Umbilical cord (tissue), 2 donors: ENCODE results near the gene GGA3. TPM values are rescaled to one million over a fixed set of nuclear protein-coding genes. Genes with fewer than 3 reads are reported as not detected.
"Not testable (repeated sequence)": the region's sequence is repeated elsewhere in the genome, so short reads cannot be mapped to it uniquely, and the experiment has no call there.

Experiments
- DNase-seq: peaks from one replicate; pipeline ENCODE4 v3.0.0-alpha.2; 2015; ENCODE audit warnings: low spot score
- total RNA-seq: library from RNA; depleted of rRNA; stranded (reverse); fragments of >200 nt; gene quantifications from one replicate; pipeline ENCODE4 v1.2.3, GENCODE V29; 2014; ENCODE audit warnings: low replicate concordance; ENCODE audit not compliant: insufficient read depth

The GGA3 gene
- total RNA-seq, 1 donor from 2014 or later, result 33.7 TPM

DNA sequence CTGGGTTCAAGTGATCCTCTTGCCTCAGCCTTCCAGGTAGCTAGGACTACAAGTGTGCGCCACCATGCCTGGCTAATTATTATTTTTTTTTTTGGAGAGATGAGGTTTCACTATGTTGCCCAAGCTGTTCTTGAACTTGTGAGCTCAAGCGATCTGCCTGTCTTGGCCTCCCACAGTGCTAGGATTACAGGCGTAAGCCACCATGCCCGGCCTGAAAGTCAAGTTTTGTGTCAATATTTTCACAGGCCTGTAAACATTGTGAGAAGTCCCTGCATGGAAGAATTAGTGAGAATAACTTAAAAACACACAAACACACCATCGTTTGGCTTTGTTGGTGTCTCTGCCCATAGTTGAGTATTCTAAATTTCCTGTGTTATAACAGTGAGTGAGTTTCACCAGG, 33.7 kb downstream of the GGA3 start:
- DNase-seq, result no peak

- no peak for DNase-seq
Observed at GRCh38 chr17:75225016-75225415, 36.4 kb downstream of the GGA3 start.

DNA sequence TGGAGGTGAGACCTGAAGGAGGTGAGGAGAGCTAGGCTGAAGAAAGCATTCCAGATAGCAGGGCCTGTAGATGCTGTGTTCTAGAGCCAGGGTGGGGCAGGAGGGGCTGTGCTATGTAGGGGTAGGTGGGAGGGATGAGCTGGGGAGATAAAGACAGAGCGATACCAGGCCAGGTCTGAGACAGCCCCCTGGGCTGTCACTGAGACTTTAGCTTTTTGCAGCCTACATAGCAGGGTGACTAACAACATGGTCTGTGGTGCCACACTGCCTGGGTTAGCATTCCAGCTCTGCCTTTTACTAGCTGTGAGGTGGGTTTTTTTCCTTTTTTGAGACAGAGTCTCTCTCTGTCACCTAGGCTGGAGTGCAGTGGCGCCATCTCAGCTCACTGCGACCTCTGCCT, 41.6 kb downstream of the GGA3 start:
- no peak for DNase-seq

DNA sequence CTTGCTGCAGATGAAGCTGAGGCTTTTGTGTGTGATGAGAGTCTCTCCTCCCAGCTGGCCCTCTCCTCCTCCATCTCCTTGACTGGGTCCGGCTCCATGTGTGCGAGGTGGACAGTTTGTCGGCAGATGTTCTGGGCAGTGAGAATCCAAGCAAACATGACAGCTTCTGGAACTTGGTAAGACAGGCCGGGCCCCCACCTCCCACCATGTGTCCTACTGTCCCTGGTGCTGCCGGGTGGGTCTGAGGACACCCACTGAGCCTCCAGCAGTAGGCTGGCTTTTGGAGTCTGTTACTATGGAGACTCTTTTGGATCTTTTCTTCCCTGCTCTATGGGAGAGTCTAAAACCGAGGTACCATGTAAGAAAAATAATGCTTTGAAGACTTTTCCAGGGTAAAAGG, 43.3 kb downstream of the GGA3 start:
- no peak for DNase-seq

- no peak for DNase-seq
Observed at GRCh38 chr17:75209061-75209460, 52.3 kb downstream of the GGA3 start.

DNA sequence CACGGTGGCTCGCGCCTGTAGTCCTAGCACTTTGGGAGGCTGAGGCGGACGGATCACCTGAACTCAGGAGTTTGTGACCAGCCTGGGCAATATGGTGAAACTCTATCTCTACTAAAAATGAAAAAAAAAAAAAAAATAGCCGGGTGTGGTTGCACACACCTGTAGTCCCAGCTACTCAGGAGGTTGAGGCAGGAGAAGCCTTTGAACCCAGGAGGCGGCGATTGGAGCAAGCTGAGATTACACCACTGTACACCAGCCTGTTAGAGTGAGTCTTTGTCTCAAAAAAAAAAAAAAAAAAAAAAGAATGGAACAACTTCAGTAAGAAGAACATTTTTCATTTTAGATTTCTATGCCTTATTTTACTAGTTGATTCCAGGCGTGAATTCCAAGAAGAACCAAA, 53.2 kb downstream of the GGA3 start:
- no peak for DNase-seq

GRCh38 chr17:75207760-75208159, 53.6 kb downstream of the GGA3 start:
- no peak for DNase-seq

- not testable (repeated sequence) for DNase-seq
Observed at GRCh38 chr17:75207050-75207407, 54.4 kb downstream of the GGA3 start.

DNA sequence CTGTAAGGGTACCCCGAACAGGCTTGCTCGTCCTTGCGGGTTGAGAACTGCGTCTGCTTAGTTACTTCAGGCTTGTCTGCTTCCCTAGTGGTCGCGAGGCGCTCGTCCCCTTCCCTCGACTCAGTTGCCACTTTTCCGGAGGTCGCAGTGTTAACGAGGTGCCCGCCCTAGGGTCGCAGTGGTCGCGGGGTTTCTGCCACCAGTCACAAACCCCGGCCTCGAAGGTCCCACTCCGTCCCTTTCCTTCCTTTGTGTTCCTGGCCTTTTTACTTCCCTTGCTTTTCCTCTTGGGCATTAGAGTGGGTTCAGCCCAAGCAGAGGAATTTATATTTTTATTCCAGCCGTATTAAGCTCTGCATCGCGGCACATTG, 55.6 kb downstream of the GGA3 start:
- no peak for DNase-seq

DNA sequence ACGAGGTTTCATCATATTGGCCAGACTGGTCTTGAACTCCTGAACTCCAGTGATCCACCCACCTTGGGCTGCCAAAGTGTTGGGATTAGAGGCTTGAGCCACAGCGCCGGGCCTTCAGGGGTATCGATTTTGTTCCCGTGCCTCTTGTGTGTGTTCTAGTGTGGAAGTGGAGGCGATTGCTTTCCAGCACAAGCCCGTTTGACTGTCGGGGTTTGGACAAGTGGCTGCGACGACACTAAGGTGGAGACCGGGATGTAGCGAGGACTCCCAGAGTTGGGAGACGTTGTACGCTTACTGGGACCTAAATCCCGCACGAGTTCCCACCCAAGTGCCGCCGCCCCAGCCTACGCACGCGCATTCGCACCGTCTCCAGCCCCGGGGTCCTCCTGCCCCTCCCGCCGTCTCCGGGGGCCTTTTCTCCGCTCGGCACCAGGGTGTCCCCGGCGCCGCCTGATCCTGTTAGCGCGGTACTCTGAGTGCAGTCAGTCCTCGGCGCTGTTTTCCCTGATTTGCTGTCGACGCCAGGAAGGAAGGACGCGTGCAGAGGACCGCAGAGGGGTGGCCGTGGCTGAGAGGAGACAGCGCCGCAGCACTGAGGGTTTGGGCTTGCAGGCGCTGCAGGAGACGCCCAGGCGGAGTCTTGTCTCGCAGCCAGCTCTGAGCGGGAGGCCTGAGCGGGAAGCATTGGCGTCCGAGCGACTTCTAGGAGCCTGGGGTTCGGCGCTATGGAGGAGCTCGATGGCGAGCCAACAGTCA, 56.2 kb downstream of the GGA3 start, which contains the start of gene NUP85:
Gene NUP85 (plus strand): TSS at position 643 of the 756 bp plus-strand sequence. CDS start 83 bp downstream, at position 726.
- peak; percentile 96 for DNase-seq

DNA sequence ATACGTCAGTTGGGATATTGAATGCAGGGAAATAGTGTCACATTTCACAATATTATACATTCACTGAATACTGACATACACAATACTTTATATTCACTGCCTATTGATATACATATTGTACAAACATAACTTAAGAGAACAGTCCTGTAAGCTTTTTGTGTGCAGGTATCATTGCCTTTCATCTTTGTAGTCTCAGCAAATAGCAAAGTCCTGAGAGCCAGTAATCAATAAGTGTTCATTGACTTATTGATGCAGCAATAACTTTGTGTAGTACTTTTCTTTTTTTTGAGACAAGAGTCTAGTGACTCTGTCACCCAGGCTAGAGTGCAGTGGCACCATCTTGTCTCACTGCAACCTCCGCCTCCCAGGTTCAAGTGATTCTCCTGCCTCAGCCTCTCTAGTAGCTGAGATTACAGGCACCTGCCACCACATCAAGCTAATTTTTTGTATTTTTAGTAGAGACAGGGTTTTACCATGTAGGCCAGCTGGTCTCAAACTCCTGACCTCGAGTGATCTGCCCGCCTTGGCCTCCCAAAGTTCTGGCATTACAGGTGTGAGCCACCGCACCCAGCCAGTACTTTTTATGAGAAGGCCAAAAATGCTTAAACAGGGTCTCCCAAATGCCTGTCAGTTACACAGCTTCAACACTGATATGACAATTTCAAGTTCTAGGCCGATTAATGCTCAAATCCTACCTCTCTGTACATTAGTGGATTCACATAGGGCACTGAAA, 61.4 kb downstream of the GGA3 start:
- no peak for DNase-seq

GRCh38 chr17:75194879-75195278, 66.5 kb downstream of the GGA3 start:
- no peak for DNase-seq

DNA sequence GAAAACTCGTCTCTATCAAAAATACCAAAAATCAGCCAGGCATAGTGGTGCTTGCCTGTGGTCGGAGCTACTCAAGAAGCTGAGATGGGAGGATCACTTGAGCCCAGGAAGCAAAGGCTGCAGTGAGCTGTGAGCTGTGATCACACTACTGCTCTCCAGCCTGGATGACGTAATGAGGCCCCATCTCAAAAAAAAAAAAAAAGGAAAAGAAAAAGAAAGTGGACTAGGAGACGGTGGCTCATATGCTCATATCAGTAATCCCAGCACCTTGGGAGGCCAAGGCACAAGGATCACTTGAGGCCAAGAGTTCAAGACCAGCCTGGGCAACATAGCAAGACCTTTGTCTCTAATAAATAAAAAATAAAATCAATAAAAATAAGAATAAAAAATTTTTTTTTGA, 69.8 kb downstream of the GGA3 start:
- DNase-seq, result peak; percentile 32

GRCh38 chr17:75188614-75189013, 72.8 kb downstream of the GGA3 start:
- DNase-seq, result no peak

Other genes starting within 250 kb of the GGA3 start
- 24.6 TPM for gene MRPL58, start 248.9 kb downstream of the GGA3 start, total RNA-seq
- gene ATP5PD, start 214.6 kb downstream of the GGA3 start, total RNA-seq, result 231 TPM
- gene KCTD2, start 214.4 kb downstream of the GGA3 start, total RNA-seq, result 21.2 TPM
- 20.7 TPM for gene SLC16A5, start 173.7 kb downstream of the GGA3 start, total RNA-seq
- 2.6 TPM for gene ARMC7, start 151.6 kb downstream of the GGA3 start, total RNA-seq
- gene NT5C, start 129.9 kb downstream of the GGA3 start, total RNA-seq, result 47.7 TPM
- gene JPT1, start 107.1 kb downstream of the GGA3 start, total RNA-seq, result 16.6 TPM
- 67.2 TPM for gene SUMO2, start 78.6 kb downstream of the GGA3 start, total RNA-seq
- gene NUP85, start 55.9 kb downstream of the GGA3 start, total RNA-seq, result 33.5 TPM
- gene MRPS7, start 273 bp upstream of the GGA3 start, total RNA-seq, result 14.9 TPM
- 2.9 TPM for gene MIF4GD, start 9.6 kb upstream of the GGA3 start, total RNA-seq
- gene SLC25A19, start 27.8 kb upstream of the GGA3 start, total RNA-seq, result 43.1 TPM
- 58.5 TPM for gene GRB2, start 144.1 kb upstream of the GGA3 start, total RNA-seq
- 27.9 TPM for gene TMEM94, start 195.0 kb upstream of the GGA3 start, total RNA-seq